Measurements from ENCODE around the gene NEK8.

- TF ChIP-seq CTCF (IDR thresholded peaks at IDR 0.05; ENCODE audit: insufficient read depth, low read length, poor library complexity, severe bottlenecking), result no peak
- TF ChIP-seq EZH2phosphoT487 (conservative IDR thresholded peaks at IDR 0.05; ENCODE audit: low read length), result no peak
Observed at GRCh38 chr17:28710861-28711722, 17.5 kb upstream of the NEK8 start.

Data from SU-DHL-6 (cell line).